ENCODE data around the gene GRN.
A peak's percentile ranks its signal among the peaks of the same experiment; 100 is the strongest.

The GRN gene

DNA sequence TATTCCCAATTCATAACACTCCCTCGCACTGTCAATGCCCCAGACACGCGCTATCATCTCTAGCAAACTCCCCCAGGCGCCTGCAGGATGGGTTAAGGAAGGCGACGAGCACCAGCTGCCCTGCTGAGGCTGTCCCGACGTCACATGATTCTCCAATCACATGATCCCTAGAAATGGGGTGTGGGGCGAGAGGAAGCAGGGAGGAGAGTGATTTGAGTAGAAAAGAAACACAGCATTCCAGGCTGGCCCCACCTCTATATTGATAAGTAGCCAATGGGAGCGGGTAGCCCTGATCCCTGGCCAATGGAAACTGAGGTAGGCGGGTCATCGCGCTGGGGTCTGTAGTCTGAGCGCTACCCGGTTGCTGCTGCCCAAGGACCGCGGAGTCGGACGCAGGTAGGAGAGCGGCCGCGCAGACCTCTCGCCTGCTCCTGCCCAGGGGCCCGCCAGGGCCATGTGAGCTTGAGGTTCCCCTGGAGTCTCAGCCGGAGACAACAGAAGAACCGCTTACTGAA is at the start of gene GRN:
Gene GRN (plus strand): TSS at position 364 of the 515 bp plus-strand sequence. CDS start 3,863 bp downstream, outside the sequence.
- DNase-seq: peak; percentile 97

- no peak for DNase-seq
Observed at GRCh38 chr17:44297975-44298374, 47.1 kb upstream of the GRN start.

DNA sequence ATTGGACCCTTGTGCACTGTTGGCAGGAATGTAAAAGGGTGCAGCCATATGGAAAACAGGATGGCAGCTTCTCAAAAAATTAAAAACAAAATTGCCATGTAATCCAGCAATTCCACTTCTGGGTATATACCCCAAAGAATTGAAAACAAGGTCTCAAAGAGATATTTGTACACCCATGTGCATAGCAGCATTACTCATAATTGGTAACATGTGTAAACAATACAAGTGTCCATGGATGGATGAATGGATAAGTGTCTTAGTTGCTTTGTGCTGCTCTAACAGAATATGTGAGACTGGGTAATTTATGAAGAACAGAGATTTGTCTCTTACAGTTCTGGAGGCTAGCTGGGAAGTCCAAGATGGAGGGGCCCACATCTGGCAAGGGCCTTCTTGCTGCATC is 40.5 kb upstream of the GRN start:
- no peak for DNase-seq

GRCh38 chr17:44307387-44308186 is 37.5 kb upstream of the GRN start:
- DNase-seq: peak; percentile 33

DNA sequence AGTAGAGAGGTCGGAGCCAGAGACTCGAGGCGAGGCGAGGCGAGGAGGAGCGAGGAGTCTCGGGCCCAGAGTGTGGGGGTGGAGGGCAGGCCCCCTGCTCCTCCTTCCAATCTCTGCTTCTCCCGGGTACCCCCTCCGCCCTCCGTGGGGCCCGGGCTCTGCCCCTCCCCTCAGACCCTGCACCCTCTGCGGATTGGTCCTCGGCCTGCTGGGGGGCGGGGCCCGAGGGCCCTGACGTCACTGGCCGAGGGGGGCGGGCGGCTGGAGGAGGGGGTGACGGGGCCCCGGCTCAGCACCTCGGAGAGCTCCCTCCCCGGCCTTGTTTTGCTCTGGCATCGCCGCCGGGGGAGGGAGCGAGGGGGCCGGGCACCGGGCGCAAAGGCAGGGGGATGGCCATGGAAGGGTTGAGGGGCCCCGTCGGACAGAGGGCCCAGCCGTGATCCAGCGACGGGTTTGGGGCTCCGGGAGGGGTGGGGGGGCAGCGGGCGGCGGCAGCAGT is 36.7 kb upstream of the GRN start, which contains the start of gene RUNDC3A:
Gene RUNDC3A (plus strand): TSS at position 282 of the 499 bp plus-strand sequence. CDS start 232 bp downstream, outside the sequence.
- DNase-seq: peak; percentile 67

DNA sequence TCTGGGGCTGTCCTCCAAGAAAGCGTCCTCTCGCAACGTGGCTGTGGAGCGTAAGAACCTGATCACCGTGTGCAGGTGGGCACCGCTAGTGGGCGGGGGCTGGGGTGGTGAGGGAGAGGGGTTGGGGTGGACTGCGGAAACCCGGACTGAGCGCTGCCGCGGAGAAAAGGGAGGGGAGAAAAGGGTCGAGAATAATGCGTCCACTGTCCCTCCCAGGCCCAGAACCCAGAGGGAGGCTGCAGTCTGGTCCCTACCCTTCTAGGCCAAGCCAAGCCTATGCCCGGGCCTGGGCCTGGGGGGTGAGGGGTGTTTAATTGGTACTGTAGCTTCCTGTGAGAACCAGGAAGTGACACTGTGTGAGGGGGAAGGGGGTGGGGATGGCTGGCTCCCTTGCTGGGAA is 36.2 kb upstream of the GRN start:
- DNase-seq: peak; percentile 27

GRCh38 chr17:44309472-44309871 is 35.6 kb upstream of the GRN start:
- no peak for DNase-seq

GRCh38 chr17:44310188-44310587 is 34.9 kb upstream of the GRN start:
- DNase-seq: no peak

- no peak for DNase-seq
Observed at GRCh38 chr17:44310609-44311376, 34.3 kb upstream of the GRN start.

- DNase-seq: no peak
Observed at GRCh38 chr17:44311562-44312181, 33.4 kb upstream of the GRN start.

DNA sequence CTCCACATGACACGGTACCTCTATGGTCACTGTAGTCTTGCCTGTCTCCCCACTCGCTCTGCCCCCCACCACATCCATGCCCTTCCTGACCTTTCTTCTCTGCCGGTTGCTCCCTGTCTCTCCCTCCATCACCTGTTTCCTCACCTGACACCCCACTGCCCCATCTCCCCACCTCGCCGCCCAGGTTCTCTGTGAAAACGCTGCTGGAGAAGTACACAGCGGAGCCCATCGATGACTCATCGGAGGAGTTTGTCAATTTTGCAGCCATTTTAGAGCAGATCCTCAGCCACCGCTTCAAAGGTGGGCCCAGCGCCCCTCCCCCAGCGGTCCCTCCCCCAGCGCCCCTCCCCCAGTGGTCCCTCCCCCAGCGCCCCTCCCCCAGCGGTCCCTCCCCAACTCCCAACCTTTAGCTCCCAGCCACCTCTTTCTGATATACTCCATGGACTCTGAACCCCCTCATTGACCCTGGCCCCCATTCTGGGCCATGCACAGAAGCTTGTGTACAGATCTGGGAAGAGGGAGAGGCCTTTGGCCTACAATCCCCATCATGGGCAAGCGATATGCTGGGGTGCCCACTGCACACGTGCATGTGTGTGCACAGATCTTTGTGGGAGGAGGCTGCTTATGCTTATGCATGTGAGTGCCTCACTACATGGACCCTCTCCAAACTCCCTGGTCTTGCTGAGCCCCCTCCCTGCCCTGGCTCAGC is 32.6 kb upstream of the GRN start:
- DNase-seq: no peak

GRCh38 chr17:44314031-44314430 is 31.1 kb upstream of the GRN start:
- DNase-seq: no peak

GRCh38 chr17:44314524-44314868 is 30.6 kb upstream of the GRN start:
- no peak for DNase-seq

- DNase-seq: peak; percentile 40
Observed at GRCh38 chr17:44314869-44315661, 30.0 kb upstream of the GRN start.

- DNase-seq: no peak
Observed at GRCh38 chr17:44315760-44316731, 29.1 kb upstream of the GRN start.

DNA sequence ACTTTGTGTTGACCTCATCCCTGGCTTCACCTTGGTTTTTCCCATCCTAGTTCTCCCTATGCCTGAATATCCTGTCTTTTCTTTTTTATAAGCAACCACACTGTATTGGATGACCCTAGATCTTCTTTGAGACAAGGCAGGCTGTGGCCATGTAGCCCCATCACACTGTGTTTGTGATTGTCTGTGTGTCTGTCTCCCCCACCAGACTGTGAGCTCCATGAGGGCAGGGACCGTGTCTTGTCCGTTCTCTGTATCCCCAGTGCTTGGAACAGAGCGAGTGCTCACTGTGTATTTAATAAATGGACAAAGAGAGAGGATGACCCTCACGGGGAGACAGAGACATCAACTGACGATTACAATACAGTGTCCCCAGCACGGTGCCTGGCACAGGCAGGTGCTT is 27.6 kb upstream of the GRN start:
- no peak for DNase-seq

- DNase-seq: no peak
Observed at GRCh38 chr17:44318077-44318892, 26.8 kb upstream of the GRN start.

DNA sequence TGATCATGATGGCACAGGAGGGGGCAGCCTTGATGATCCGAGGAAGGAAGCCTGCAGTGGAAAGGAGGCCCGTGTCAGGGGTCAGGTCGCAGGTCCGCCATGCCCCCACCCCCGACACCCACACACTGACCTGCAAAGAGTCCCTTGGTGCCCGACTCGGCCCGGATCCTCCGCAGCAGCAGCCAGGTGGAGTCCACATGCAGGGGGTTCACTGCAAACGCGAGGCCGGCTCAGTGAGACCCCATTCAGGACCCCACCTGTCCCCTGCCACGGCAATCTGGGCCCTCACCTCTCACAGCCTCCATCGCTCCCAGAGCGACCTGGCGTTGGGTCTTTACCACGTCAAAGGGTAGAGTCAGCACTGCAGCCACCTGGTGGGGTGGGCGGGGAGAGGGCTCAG is 25.0 kb upstream of the GRN start:
- DNase-seq: no peak

Measured in DMS153 (cell line).